Neural cell (in vitro differentiated cells): ENCODE data around the gene IQGAP1. TPM values are rescaled to one million over a fixed set of nuclear protein-coding genes. Genes with fewer than 3 reads are reported as not detected.

Source experiments
- H2AFZ ChIP-seq: fragments of 200-600, 300-800 bp; sonication (generic), shearing (Covaris generic); 2 replicates; pipeline ENCODE4 v1.6.0; 2014; ENCODE audit warnings: low read depth, mild to moderate bottlenecking, antibody characterized with exemption, low read length, moderate library complexity
- H3F3A ChIP-seq: fragments of 200-600 bp; shearing (Covaris generic); 2 replicates; pipeline ENCODE4 v1.6.1; 2016; ENCODE audit warnings: mild to moderate bottlenecking, moderate library complexity, mixed read lengths, antibody characterized with exemption, low read length; ENCODE audit not compliant: insufficient read depth, poor library complexity, severe bottlenecking
- H3K27ac ChIP-seq: fragments of 200-600, 300-800 bp; sonication (generic), shearing (Covaris generic); 2 replicates; pipeline ENCODE4 v1.5.1; 2014; ENCODE audit warnings: mild to moderate bottlenecking, low read length, moderate library complexity
- H3K27me3 ChIP-seq: fragments of 300-800, 200-600 bp; sonication (generic), shearing (Covaris generic); 2 replicates; pipeline ENCODE4 v1.6.0; 2014; ENCODE audit warnings: mild to moderate bottlenecking, low read depth, low read length, moderate library complexity; ENCODE audit not compliant: insufficient read depth
- H3K36me3 ChIP-seq: fragments of 300-800, 200-600 bp; sonication (generic), shearing (Covaris generic); 2 replicates; pipeline ENCODE4 v1.5.1; 2014; ENCODE audit warnings: mild to moderate bottlenecking, antibody characterized with exemption, low read length, moderate library complexity; ENCODE audit not compliant: insufficient read depth
- H3K4me2 ChIP-seq: fragments of 300-800, 200-600 bp; sonication (generic), shearing (Covaris generic); 2 replicates; pipeline ENCODE4 v1.6.0; 2014; ENCODE audit warnings: mild to moderate bottlenecking, low read length
- H3K4me3 ChIP-seq: fragments of 300-800, 200-600 bp; sonication (generic), shearing (Covaris generic); 2 replicates; pipeline ENCODE4 v1.5.1; 2014; ENCODE audit warnings: mild to moderate bottlenecking, low read length, moderate library complexity
- H3K79me2 ChIP-seq: fragments of 200-600 bp; shearing (Covaris generic); replicated peaks from 2 replicates; pipeline ENCODE4 v1.6.0; 2014; ENCODE audit warnings: mild to moderate bottlenecking, low read length, moderate library complexity; ENCODE audit not compliant: insufficient read depth
- H3K9ac ChIP-seq: fragments of 300-800, 200-600 bp; sonication (generic), shearing (Covaris generic); 2 replicates; pipeline ENCODE4 v1.6.1; 2016; ENCODE audit warnings: mild to moderate bottlenecking, low read length, mixed read lengths
- H3K9me2 ChIP-seq: fragments of 200-600 bp; shearing (Covaris generic); 2 replicates; pipeline ENCODE4 v1.6.1; 2016; ENCODE audit warnings: mild to moderate bottlenecking, low read length, mixed read lengths; ENCODE audit not compliant: insufficient read depth
- H3K9me3 ChIP-seq: fragments of 200-600, 300-800 bp; sonication (generic), shearing (Covaris generic); 2 replicates; pipeline ENCODE4 v1.6.1; 2016; ENCODE audit warnings: mild to moderate bottlenecking, mixed run types, low read length, moderate library complexity, mixed read lengths
- H4K20me1 ChIP-seq: fragments of 200-600 bp; shearing (Covaris generic); 2 replicates; pipeline ENCODE4 v1.6.1; 2016; ENCODE audit warnings: mild to moderate bottlenecking, mixed run types; ENCODE audit not compliant: insufficient read depth
- EP300 ChIP-seq: fragments of 450-650 bp; conservative IDR thresholded peaks from 2 replicates; pipeline ENCODE4 v1.6.1; 2014; ENCODE audit warnings: antibody characterized with exemption, mild to moderate bottlenecking, moderate library complexity; ENCODE audit not compliant: poor library complexity, severe bottlenecking
- EZH2 ChIP-seq: fragments of 200-600, 300-800 bp; shearing (Covaris generic), sonication (generic); IDR thresholded peaks from 2 replicates; pipeline ENCODE4 v1.6.1; 2014; ENCODE audit warnings: antibody characterized with exemption, low read length, borderline replicate concordance, mild to moderate bottlenecking; ENCODE audit not compliant: insufficient read depth, poor library complexity, severe bottlenecking
- MXI1 ChIP-seq: fragments of 450-650 bp; conservative IDR thresholded peaks from 2 replicates; pipeline ENCODE4 v1.6.1; 2014; ENCODE audit warnings: antibody characterized with exemption, mild to moderate bottlenecking; ENCODE audit not compliant: poor library complexity, severe bottlenecking
- POLR2AphosphoS5 ChIP-seq: IDR thresholded peaks from 2 replicates; pipeline ENCODE4 v1.6.1; 2012
- RAD21 ChIP-seq: fragments of 450-650 bp; conservative IDR thresholded peaks from 2 replicates; pipeline ENCODE4 v1.6.1; 2014; ENCODE audit warnings: antibody characterized with exemption, mild to moderate bottlenecking, moderate library complexity
- SMC3 ChIP-seq: fragments of 450-650 bp; conservative IDR thresholded peaks from 2 replicates; pipeline ENCODE4 v1.6.1; 2014; ENCODE audit warnings: antibody characterized with exemption, mild to moderate bottlenecking, moderate library complexity; ENCODE audit not compliant: poor library complexity
- TAF1 ChIP-seq: IDR thresholded peaks from 2 replicates; pipeline ENCODE4 v1.6.1; 2012; ENCODE audit warnings: low read depth
- polyA plus RNA-seq: library from polyadenylated mRNA; depleted of rRNA; stranded (reverse); fragments of >200 nt; gene quantifications from 2 replicates; pipeline ENCODE4 v1.2.3, GENCODE V29; 2014
- TF ChIP-seq, protein P1 (sequence below): fragments of 450-650 bp; IDR thresholded peaks from 2 replicates; pipeline ENCODE4 v1.5.1; 2014; ENCODE audit warnings: antibody characterized with exemption, mild to moderate bottlenecking, moderate library complexity; ENCODE audit not compliant: poor library complexity, severe bottlenecking
- TF ChIP-seq, protein P2 (sequence below): IDR thresholded peaks from 2 replicates; pipeline ENCODE4 v1.6.1; 2012; ENCODE audit warnings: borderline replicate concordance

IQGAP1 gene
- polyA plus RNA-seq, 1 donor from 2014 or later, result 16.6 TPM

DNA sequence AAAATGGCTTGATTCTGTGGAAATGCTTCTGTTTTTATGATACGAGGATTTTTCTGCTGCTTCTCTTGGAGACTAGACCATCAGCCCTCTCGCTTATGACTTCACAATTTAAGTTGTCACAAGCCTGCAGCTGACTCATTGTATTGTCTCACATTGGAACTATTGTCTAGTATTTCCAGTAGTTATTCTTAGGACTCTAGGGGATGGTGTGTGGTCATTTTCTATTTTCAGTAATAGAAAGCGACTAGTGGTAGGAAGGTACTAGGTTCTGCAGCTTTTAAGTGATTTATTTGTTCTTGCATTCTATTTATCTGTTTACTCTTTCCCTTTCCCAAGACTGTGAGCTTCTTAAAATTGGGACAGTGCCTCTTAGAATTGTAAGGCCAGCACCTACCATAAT, 75.3 kb downstream of the IQGAP1 start:
- Histone ChIP-seq H3K4me2 (no peak overlapping the region), H2AFZ (no peak overlapping the region), H3K36me3 (no peaks in the 10 kb centered on the region), H3F3A (no peaks in the 10 kb centered on the region), H3K27me3 (no peaks in the 10 kb centered on the region), H3K9me3 (no peaks in the 10 kb centered on the region), H4K20me1 (no peaks in the 10 kb centered on the region), H3K79me2 (no peaks in the 10 kb centered on the region), H3K9me2 (no peaks in the 10 kb centered on the region), H3K4me3 (no peak overlapping the region), H3K9ac (no peak overlapping the region), H3K27ac (no peak overlapping the region)
- TF ChIP-seq, protein P1, sequence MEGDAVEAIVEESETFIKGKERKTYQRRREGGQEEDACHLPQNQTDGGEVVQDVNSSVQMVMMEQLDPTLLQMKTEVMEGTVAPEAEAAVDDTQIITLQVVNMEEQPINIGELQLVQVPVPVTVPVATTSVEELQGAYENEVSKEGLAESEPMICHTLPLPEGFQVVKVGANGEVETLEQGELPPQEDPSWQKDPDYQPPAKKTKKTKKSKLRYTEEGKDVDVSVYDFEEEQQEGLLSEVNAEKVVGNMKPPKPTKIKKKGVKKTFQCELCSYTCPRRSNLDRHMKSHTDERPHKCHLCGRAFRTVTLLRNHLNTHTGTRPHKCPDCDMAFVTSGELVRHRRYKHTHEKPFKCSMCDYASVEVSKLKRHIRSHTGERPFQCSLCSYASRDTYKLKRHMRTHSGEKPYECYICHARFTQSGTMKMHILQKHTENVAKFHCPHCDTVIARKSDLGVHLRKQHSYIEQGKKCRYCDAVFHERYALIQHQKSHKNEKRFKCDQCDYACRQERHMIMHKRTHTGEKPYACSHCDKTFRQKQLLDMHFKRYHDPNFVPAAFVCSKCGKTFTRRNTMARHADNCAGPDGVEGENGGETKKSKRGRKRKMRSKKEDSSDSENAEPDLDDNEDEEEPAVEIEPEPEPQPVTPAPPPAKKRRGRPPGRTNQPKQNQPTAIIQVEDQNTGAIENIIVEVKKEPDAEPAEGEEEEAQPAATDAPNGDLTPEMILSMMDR, result no peak
- TF ChIP-seq, protein P2, sequence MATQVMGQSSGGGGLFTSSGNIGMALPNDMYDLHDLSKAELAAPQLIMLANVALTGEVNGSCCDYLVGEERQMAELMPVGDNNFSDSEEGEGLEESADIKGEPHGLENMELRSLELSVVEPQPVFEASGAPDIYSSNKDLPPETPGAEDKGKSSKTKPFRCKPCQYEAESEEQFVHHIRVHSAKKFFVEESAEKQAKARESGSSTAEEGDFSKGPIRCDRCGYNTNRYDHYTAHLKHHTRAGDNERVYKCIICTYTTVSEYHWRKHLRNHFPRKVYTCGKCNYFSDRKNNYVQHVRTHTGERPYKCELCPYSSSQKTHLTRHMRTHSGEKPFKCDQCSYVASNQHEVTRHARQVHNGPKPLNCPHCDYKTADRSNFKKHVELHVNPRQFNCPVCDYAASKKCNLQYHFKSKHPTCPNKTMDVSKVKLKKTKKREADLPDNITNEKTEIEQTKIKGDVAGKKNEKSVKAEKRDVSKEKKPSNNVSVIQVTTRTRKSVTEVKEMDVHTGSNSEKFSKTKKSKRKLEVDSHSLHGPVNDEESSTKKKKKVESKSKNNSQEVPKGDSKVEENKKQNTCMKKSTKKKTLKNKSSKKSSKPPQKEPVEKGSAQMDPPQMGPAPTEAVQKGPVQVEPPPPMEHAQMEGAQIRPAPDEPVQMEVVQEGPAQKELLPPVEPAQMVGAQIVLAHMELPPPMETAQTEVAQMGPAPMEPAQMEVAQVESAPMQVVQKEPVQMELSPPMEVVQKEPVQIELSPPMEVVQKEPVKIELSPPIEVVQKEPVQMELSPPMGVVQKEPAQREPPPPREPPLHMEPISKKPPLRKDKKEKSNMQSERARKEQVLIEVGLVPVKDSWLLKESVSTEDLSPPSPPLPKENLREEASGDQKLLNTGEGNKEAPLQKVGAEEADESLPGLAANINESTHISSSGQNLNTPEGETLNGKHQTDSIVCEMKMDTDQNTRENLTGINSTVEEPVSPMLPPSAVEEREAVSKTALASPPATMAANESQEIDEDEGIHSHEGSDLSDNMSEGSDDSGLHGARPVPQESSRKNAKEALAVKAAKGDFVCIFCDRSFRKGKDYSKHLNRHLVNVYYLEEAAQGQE, result no peak
- TF ChIP-seq RAD21, result no peak
- no peak for TF ChIP-seq POLR2AphosphoS5
- no peak for TF ChIP-seq EP300
- TF ChIP-seq MXI1, result no peak
- TF ChIP-seq TAF1, result no peak
- TF ChIP-seq EZH2, result no peak
- TF ChIP-seq SMC3, result no peak

DNA sequence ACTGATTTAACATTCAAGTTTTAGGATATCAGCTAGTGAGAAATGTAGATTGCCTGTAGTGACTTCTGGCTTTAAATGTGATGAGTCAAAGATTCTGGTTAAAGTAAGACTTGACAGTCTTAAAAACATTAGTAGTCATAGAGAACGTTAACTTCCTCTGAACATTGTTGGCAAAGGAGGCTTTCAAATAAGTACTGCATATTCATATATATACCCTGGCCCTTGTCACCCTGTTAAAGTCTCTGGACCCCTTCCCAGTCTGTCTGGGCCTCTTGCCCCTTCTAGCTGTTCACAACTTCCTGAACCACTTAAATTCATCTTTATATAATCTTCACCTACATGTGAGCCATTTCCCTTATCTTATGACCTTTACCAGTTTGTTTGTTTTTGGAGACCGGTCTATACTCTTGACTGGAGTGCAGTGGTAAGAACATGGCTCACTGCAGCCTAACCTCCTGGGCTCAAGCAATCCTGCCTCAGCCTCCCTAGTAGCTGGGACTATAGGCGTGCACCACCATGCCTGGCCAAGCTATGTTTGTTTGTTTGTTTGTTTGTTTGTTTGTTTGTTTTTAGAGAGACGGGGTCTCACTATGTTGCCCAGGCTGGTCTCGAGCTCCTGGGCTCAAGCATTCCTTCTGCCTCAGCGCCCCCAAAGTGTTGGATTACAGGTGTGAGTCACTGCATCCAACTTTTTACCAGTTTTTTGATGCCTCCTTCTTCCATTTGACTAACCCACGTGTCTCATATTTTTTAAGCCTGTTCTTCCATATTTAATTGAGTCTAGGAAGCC, 77.3 kb downstream of the IQGAP1 start:
- Histone ChIP-seq H3K36me3 (no peaks in the 10 kb centered on the region), H3K79me2 (no peaks in the 10 kb centered on the region), H3K9ac (no peak overlapping the region), H3K4me2 (no peak overlapping the region), H2AFZ (no peak overlapping the region), H4K20me1 (no peaks in the 10 kb centered on the region), H3K9me3 (no peaks in the 10 kb centered on the region), H3K27me3 (no peaks in the 10 kb centered on the region), H3K4me3 (no peak overlapping the region), H3K9me2 (no peaks in the 10 kb centered on the region), H3F3A (no peaks in the 10 kb centered on the region), H3K27ac (no peak overlapping the region)
- TF ChIP-seq POLR2AphosphoS5 (no peak), SMC3 (no peak), EZH2 (no peak), MXI1 (no peak), TAF1 (no peak), RAD21 (no peak), EP300 (no peak)
- TF ChIP-seq, protein P1, result no peak
- TF ChIP-seq, protein P2, result no peak
